GM20431 (cell line): Measurements from ENCODE around the gene KPNB1.

Source experiments
- in situ Hi-C: fragments of 300-500 bp; cut with MseI, MboI; formaldehyde crosslinking; loops from one replicate; pipeline ENCODE4 v1.15.0; 2020; ENCODE audit warnings: low sequenced_read_pairs; ENCODE audit not compliant: unreplicated experiment

KPNB1 gene

GRCh38 chr17:47694581-47695428 lies 45.1 kb downstream of the KPNB1 start:
- in situ Hi-C loops = no loop called here

- in situ Hi-C loops = no loop called here
These were observed 46.0 kb downstream of the KPNB1 start for GRCh38 chr17:47695429-47696376.

GRCh38 chr17:47696717-47697642 lies 47.3 kb downstream of the KPNB1 start:
- in situ Hi-C loops = no loop called here

- in situ Hi-C loops = no loop called here
These were observed 48.4 kb downstream of the KPNB1 start for GRCh38 chr17:47697906-47698711.

GRCh38 chr17:47698749-47699535 lies 49.2 kb downstream of the KPNB1 start:
- in situ Hi-C loops = no loop called here

GRCh38 chr17:47699536-47699840 lies 49.8 kb downstream of the KPNB1 start:
- in situ Hi-C loops = no loop called here

- in situ Hi-C loops = no loop called here
These were observed 51.0 kb downstream of the KPNB1 start for GRCh38 chr17:47700471-47701449.

GRCh38 chr17:47701608-47702007 lies 51.9 kb downstream of the KPNB1 start:
- in situ Hi-C loops = no loop called here

GRCh38 chr17:47702391-47702995 lies 52.8 kb downstream of the KPNB1 start:
- in situ Hi-C loops = no loop called here

- in situ Hi-C loops = no loop called here
These were observed 53.5 kb downstream of the KPNB1 start for GRCh38 chr17:47703191-47703591.

GRCh38 chr17:47703671-47704070 lies 54.0 kb downstream of the KPNB1 start:
- in situ Hi-C loops = no loop called here

- in situ Hi-C loops = no loop called here
These were observed 54.4 kb downstream of the KPNB1 start for GRCh38 chr17:47704116-47704515.

GRCh38 chr17:47704736-47705135 lies 55.0 kb downstream of the KPNB1 start:
- in situ Hi-C loops = no loop called here

- in situ Hi-C loops = no loop called here
These were observed 56.1 kb downstream of the KPNB1 start for GRCh38 chr17:47705536-47706530.

- in situ Hi-C loops = no loop called here
These were observed 57.5 kb downstream of the KPNB1 start for GRCh38 chr17:47707056-47707804.
